ENCODE results near the gene CABP1. TPM values are rescaled to one million over a fixed set of nuclear protein-coding genes. Genes with fewer than 3 reads are reported as not detected.

The CABP1 gene
- total RNA-seq, 1 experiment from 2014 or later: not detected

DNA sequence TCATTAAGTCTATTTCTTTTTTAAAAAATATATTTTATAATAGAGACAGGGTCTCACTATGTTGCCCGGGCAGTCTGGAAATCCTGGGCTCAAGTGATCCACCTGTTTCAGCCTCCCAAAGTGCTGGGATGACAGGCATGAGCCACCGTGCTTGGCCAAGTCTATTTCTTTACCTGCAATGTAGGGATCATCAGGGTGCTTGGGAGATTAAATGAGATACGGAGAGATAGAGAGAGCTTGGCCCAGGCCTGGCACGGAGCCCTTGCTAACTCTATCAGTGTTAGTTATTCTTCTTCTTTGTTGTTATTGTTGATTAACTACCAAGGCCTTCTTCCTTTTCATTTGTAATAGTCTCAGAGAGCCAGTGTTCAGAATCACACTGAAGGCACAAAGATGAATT is 3.1 kb downstream of the CABP1 start:
- intact Hi-C loops (cut with micrococcal nuclease; ENCODE audit: unreplicated experiment): loop anchor here (10.0 kb wide), 1 partner anchor 289 kb away; no protein-coding TSS in a partner anchor
- DNase-seq: no peak
- no peaks in the 10 kb centered on the region for H3K9me3 ChIP-seq (ENCODE audit: insufficient read depth, low read depth)
- peaks cover 27% of the 10 kb centered on the region for H3K27me3 ChIP-seq (ENCODE audit: insufficient read depth, low read depth)
- H3K36me3 ChIP-seq (ENCODE audit: low read depth): no peaks in the 10 kb centered on the region
- CTCF ChIA-PET: no interaction called here
- 0 out of 2 replicates have a peak, but pooled peaks cover 4% of the 10 kb centered on the region for H3F3A ChIP-seq (ENCODE audit: insufficient read depth, low read depth)
- no peak overlapping the region for H3K4me3 ChIP-seq
- no peaks in the 10 kb centered on the region for H3K79me2 ChIP-seq (ENCODE audit: low read depth)
- H3K27ac ChIP-seq: no peak overlapping the region
- POLR2A ChIA-PET (ENCODE audit: unreplicated experiment): no interaction called here
- H3K4me1 ChIP-seq (replicated peaks; ENCODE audit: insufficient read depth): peaks cover 5% of the 10 kb centered on the region
- no peaks in the 10 kb centered on the region; the same call in 1 of the 2 replicates for H4K20me1 ChIP-seq (ENCODE audit: insufficient read depth)
- H3K9me2 ChIP-seq (ENCODE audit: insufficient read depth): no peaks in the 10 kb centered on the region
- no peak overlapping the region for H2AFZ ChIP-seq
- BruUV-seq (replicated peaks): no TSS peak
- TF ChIP-seq, protein P1, sequence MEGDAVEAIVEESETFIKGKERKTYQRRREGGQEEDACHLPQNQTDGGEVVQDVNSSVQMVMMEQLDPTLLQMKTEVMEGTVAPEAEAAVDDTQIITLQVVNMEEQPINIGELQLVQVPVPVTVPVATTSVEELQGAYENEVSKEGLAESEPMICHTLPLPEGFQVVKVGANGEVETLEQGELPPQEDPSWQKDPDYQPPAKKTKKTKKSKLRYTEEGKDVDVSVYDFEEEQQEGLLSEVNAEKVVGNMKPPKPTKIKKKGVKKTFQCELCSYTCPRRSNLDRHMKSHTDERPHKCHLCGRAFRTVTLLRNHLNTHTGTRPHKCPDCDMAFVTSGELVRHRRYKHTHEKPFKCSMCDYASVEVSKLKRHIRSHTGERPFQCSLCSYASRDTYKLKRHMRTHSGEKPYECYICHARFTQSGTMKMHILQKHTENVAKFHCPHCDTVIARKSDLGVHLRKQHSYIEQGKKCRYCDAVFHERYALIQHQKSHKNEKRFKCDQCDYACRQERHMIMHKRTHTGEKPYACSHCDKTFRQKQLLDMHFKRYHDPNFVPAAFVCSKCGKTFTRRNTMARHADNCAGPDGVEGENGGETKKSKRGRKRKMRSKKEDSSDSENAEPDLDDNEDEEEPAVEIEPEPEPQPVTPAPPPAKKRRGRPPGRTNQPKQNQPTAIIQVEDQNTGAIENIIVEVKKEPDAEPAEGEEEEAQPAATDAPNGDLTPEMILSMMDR (conservative IDR thresholded peaks at IDR 0.05): no peak
- no peak for TF ChIP-seq EZH2 (IDR thresholded peaks at IDR 0.05; ENCODE audit: low read depth)
- H3K4me2 ChIP-seq: no peak overlapping the region

DNA sequence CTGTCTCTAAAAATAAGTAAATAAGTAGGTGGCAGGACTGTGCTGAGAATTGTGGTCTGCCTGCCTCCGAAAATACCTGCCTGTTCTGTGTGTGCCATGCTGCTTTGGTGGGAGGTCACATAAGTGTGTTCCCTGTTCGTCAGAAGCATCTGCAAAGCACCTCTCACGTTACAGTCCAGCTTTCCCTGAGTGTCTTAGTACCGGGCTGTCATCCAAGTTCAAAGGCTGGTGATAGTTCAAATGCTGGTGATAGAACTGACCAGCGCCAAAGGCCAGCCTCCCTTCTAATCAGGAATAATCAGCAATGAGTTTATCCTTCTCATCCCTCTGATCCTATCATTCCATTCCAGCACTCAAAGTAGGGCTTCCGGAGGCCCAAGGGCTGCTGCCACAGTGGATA is 5.6 kb downstream of the CABP1 start:
- CTCF ChIA-PET: interaction anchor here (0.5 kb wide), 1 partner anchor 547 kb away, joined by 3 read pairs; no protein-coding TSS in a partner anchor
- Histone ChIP-seq H3K4me3 (no peak overlapping the region), H3K36me3 (ENCODE audit: low read depth) (no peaks in the 10 kb centered on the region), H3K9me2 (ENCODE audit: insufficient read depth) (no peaks in the 10 kb centered on the region), H3K27me3 (ENCODE audit: insufficient read depth, low read depth) (peaks cover 27% of the 10 kb centered on the region), H3K9me3 (ENCODE audit: insufficient read depth, low read depth) (no peaks in the 10 kb centered on the region), H4K20me1 (ENCODE audit: insufficient read depth) (no peaks in the 10 kb centered on the region; the same call in 1 of the 2 replicates), H3K4me1 (replicated peaks; ENCODE audit: insufficient read depth) (peaks cover 5% of the 10 kb centered on the region), H2AFZ (no peak overlapping the region), H3K27ac (no peak overlapping the region), H3K4me2 (no peak overlapping the region), H3K79me2 (ENCODE audit: low read depth) (no peaks in the 10 kb centered on the region), H3F3A (ENCODE audit: insufficient read depth, low read depth) (no peaks in the 10 kb centered on the region)
- no peak for DNase-seq
- intact Hi-C loops (cut with micrococcal nuclease; ENCODE audit: unreplicated experiment): loop anchor here (5.0 to 10.0 kb wide), 4 partner anchors 291 to 451 kb away; no protein-coding TSS in a partner anchor
- BruUV-seq (replicated peaks): no TSS peak
- TF ChIP-seq, protein P1 (conservative IDR thresholded peaks at IDR 0.05): no peak
- TF ChIP-seq EZH2 (IDR thresholded peaks at IDR 0.05; ENCODE audit: low read depth): no peak
- POLR2A ChIA-PET (ENCODE audit: unreplicated experiment): interaction anchor here (0.5 kb wide), 1 partner anchor 65 kb away, joined by 3 read pairs; the partner anchor contains the start of gene POP5

DNA sequence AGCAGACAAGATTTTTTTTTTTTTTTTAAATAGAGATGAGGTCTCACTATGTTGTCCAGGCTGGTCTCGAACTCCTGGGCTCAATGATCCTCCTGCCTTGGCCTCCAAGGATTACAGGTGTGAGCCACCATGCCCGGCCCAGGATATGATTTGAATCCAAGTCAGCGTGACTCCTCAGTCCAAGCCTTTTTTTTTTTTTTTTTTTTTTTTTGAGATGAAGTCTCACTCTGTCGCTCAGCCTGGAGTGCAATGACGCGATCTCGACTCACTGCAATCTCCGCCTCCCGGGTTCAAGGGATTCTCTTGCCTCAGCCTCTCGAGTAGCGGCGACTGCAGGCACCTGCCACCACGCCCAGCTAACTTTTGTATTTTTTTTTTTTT is 6.9 kb downstream of the CABP1 start:
- BruUV-seq (replicated peaks): no TSS peak
- H3K27ac ChIP-seq: no peak overlapping the region
- POLR2A ChIA-PET (ENCODE audit: unreplicated experiment): interaction anchor here (0.7 kb wide), 1 partner anchor 239 kb away, joined by 12 read pairs; no protein-coding TSS in a partner anchor
- CTCF ChIA-PET: interaction anchor here (0.6 to 0.7 kb wide), 3 partner anchors 71 to 583 kb away, joined by 3 to 6 read pairs (median 3); no protein-coding TSS in a partner anchor
- H3K4me1 ChIP-seq (replicated peaks; ENCODE audit: insufficient read depth): peaks cover 5% of the 10 kb centered on the region; the same call in 1 of the 2 replicates
- TF ChIP-seq EZH2 (IDR thresholded peaks at IDR 0.05; ENCODE audit: low read depth): no peak
- TF ChIP-seq, protein P1 (conservative IDR thresholded peaks at IDR 0.05): no peak
- no peaks in the 10 kb centered on the region for H3K9me3 ChIP-seq (ENCODE audit: insufficient read depth, low read depth)
- H3K4me3 ChIP-seq: no peak overlapping the region
- DNase-seq: no peak
- H3F3A ChIP-seq (ENCODE audit: insufficient read depth, low read depth): no peaks in the 10 kb centered on the region
- H2AFZ ChIP-seq: no peak overlapping the region
- intact Hi-C loops (cut with micrococcal nuclease; ENCODE audit: unreplicated experiment): loop anchor here (1.0 to 10.0 kb wide), 6 partner anchors 39 to 450 kb away; no protein-coding TSS in a partner anchor
- H3K4me2 ChIP-seq: no peak overlapping the region
- H4K20me1 ChIP-seq (ENCODE audit: insufficient read depth): no peaks in the 10 kb centered on the region; the same call in 1 of the 2 replicates
- no peaks in the 10 kb centered on the region for H3K79me2 ChIP-seq (ENCODE audit: low read depth)
- peaks cover 17% of the 10 kb centered on the region for H3K27me3 ChIP-seq (ENCODE audit: insufficient read depth, low read depth)
- H3K36me3 ChIP-seq (ENCODE audit: low read depth): no peaks in the 10 kb centered on the region
- no peaks in the 10 kb centered on the region for H3K9me2 ChIP-seq (ENCODE audit: insufficient read depth)
